Neural progenitor cell (in vitro differentiated cells): Measurements from ENCODE around the gene CCL27. TPM values are rescaled to one million over a fixed set of nuclear protein-coding genes. Genes with fewer than 3 reads are reported as not detected.

Experiments used
- DNase-seq: peaks from one replicate; pipeline ENCODE4 v3.0.0-alpha.2; 2016; ENCODE audit warnings: low spot score
- H2AFZ ChIP-seq: fragments of 200-600 bp; sonication (generic); replicated peaks from 2 replicates; pipeline ENCODE4 v1.6.1; 2016; ENCODE audit warnings: antibody characterized with exemption
- H3F3A ChIP-seq: fragments of 200-600 bp; sonication (generic); 2 replicates; pipeline ENCODE4 v1.6.1; 2016; ENCODE audit warnings: antibody characterized with exemption, low read depth
- H3K27ac ChIP-seq: fragments of 200-600 bp; sonication (generic); 2 replicates; pipeline ENCODE4 v1.5.1; 2016; ENCODE audit warnings: mild to moderate bottlenecking
- H3K27me3 ChIP-seq: fragments of 200-600 bp; sonication (generic); 2 replicates; pipeline ENCODE4 v1.6.1; 2016; ENCODE audit warnings: mild to moderate bottlenecking, moderate library complexity
- H3K36me3 ChIP-seq: fragments of 200-600 bp; sonication (generic); 2 replicates; pipeline ENCODE4 v1.5.1; 2016
- H3K4me1 ChIP-seq: fragments of 200-600 bp; sonication (generic); 2 replicates; pipeline ENCODE4 v1.6.1; 2016; ENCODE audit warnings: mixed run types
- H3K4me2 ChIP-seq: fragments of 200-600 bp; sonication (generic); 2 replicates; pipeline ENCODE4 v1.6.1; 2016
- H3K4me3 ChIP-seq: fragments of 200-600 bp; sonication (generic); 2 replicates; pipeline ENCODE4 v1.5.1; 2016
- H3K79me2 ChIP-seq: fragments of 200-600 bp; sonication (generic); 2 replicates; pipeline ENCODE4 v1.6.1; 2016; ENCODE audit warnings: low read depth
- H3K9ac ChIP-seq: fragments of 200-600 bp; sonication (generic); 2 replicates; pipeline ENCODE4 v1.6.1; 2016
- H3K9me3 ChIP-seq: fragments of 200-600 bp; sonication (generic); 2 replicates; pipeline ENCODE4 v1.5.1; 2016; ENCODE audit warnings: low read depth
- H4K20me1 ChIP-seq: fragments of 200-600 bp; sonication (generic); 2 replicates; pipeline ENCODE4 v1.6.1; 2016; ENCODE audit warnings: low read depth
- H3K27ac Mint-ChIP-seq: 3 replicates; pipeline ENCODE4 v1.8.0; 2021; ENCODE audit warnings: mixed read lengths
- H3K27me3 Mint-ChIP-seq: 2 replicates; pipeline ENCODE4 v1.8.0; 2022; ENCODE audit warnings: low read depth, mild to moderate bottlenecking, inconsistent platforms, moderate library complexity, mixed read lengths; ENCODE audit not compliant: insufficient read depth
- H3K36me3 Mint-ChIP-seq: 3 replicates; pipeline ENCODE4 v1.8.0; 2021; ENCODE audit warnings: mixed read lengths
- H3K4me1 Mint-ChIP-seq: 3 replicates; pipeline ENCODE4 v1.8.0; 2021; ENCODE audit warnings: mixed read lengths
- H3K4me3 Mint-ChIP-seq: 3 replicates; pipeline ENCODE4 v1.8.0; 2021; ENCODE audit warnings: mild to moderate bottlenecking, moderate library complexity, mixed read lengths
- H3K9me3 Mint-ChIP-seq: 3 replicates; pipeline ENCODE4 v1.8.0; 2020; ENCODE audit warnings: mixed read lengths
- EZH2 ChIP-seq: fragments of 200-600 bp; sonication (generic); IDR thresholded peaks from 2 replicates; pipeline ENCODE4 v1.6.1; 2017; ENCODE audit warnings: antibody characterized with exemption, mild to moderate bottlenecking, moderate library complexity
- EZH2phosphoT487 ChIP-seq: fragments of 200-600 bp; sonication (generic); IDR thresholded peaks from 2 replicates; pipeline ENCODE4 v1.6.1; 2017; ENCODE audit warnings: antibody characterized with exemption
- total RNA-seq: library from RNA; depleted of rRNA; stranded (reverse); fragments of >200 nt; gene quantifications from 2 replicates; pipeline ENCODE4 v1.2.3, GENCODE V29; 2015; ENCODE audit warnings: low replicate concordance
- TF ChIP-seq, protein P1 (sequence below): fragments of 200-600 bp; sonication (generic); IDR thresholded peaks from 2 replicates; pipeline ENCODE4 v1.5.1; 2017; ENCODE audit warnings: antibody characterized with exemption, mild to moderate bottlenecking

Gene CCL27
- total RNA-seq, 1 donor from 2014 or later = 0.67 TPM

DNA sequence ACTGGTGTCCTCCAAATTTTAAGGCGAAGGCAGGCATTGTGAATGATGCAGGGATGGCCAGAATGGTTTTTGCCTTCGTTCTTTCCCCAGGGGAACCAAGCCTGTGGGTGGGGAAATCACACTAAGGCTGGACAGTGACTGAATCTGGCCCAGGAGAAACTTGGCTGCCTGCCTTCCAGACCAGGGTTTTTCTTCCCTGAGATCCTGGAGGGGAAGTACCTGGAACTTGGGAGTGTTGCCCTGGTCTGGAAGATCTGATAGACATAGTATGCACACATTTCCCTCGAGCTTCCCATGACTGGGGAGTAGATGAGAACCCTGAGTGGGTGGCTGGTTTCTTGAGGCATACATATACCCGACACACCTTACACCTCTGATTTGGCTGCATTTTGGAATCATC is 11.1 kb downstream of the CCL27 start:
- H3F3A ChIP-seq = peaks cover 32% of the 10 kb centered on the region
- Mint-ChIP-seq H3K27me3 (peaks cover 9% of the 10 kb centered on the region), H3K27ac (peak overlapping the region; percentile 96), H3K4me1 (peaks cover 66% of the 10 kb centered on the region), H3K4me3 (peak overlapping the region; percentile 85), H3K36me3 (peaks cover 13% of the 10 kb centered on the region), H3K9me3 (no peaks in the 10 kb centered on the region)
- no peak overlapping the region for H2AFZ ChIP-seq
- H3K4me3 ChIP-seq = peak overlapping the region; percentile 50
- DNase-seq = no peak
- H3K27me3 ChIP-seq = no peaks in the 10 kb centered on the region
- H3K9me3 ChIP-seq = no peaks in the 10 kb centered on the region
- peaks cover 35% of the 10 kb centered on the region for H3K4me1 ChIP-seq
- peak overlapping the region; percentile 81 for H3K4me2 ChIP-seq
- H3K27ac ChIP-seq = no peak overlapping the region
- peaks cover 8% of the 10 kb centered on the region for H4K20me1 ChIP-seq
- peaks cover 16% of the 10 kb centered on the region for H3K79me2 ChIP-seq
- H3K9ac ChIP-seq = peak overlapping the region; percentile 30
- TF ChIP-seq EZH2phosphoT487 = no peak
- TF ChIP-seq, protein P1, sequence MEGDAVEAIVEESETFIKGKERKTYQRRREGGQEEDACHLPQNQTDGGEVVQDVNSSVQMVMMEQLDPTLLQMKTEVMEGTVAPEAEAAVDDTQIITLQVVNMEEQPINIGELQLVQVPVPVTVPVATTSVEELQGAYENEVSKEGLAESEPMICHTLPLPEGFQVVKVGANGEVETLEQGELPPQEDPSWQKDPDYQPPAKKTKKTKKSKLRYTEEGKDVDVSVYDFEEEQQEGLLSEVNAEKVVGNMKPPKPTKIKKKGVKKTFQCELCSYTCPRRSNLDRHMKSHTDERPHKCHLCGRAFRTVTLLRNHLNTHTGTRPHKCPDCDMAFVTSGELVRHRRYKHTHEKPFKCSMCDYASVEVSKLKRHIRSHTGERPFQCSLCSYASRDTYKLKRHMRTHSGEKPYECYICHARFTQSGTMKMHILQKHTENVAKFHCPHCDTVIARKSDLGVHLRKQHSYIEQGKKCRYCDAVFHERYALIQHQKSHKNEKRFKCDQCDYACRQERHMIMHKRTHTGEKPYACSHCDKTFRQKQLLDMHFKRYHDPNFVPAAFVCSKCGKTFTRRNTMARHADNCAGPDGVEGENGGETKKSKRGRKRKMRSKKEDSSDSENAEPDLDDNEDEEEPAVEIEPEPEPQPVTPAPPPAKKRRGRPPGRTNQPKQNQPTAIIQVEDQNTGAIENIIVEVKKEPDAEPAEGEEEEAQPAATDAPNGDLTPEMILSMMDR = no peak
- TF ChIP-seq EZH2 = no peak
- H3K36me3 ChIP-seq = no peaks in the 10 kb centered on the region

DNA sequence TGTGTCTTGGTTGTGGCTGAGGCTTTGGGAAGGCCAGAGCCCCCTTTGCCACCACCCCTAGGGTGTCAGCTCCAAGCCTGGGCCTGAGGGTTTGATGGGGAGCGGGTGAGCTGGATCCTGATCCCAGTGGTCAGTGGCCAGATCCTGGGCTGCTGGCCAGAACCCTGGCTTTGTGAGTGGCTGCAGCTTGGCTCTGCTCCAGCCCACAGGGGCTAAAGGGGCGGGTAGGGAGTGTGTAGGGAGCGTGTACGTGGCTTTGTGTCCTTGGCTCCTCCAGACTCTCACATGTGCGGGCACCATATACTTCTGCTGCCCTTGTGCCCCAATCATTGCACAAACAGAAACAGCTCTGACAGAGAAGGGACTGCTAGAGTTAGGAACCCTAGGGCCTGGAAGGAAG is 11.6 kb downstream of the CCL27 start:
- H3K9me3 ChIP-seq = no peaks in the 10 kb centered on the region
- Mint-ChIP-seq H3K9me3 (no peaks in the 10 kb centered on the region), H3K27me3 (peaks cover 9% of the 10 kb centered on the region), H3K4me3 (peak overlapping the region; percentile 85), H3K27ac (peak overlapping the region; percentile 96), H3K36me3 (peaks cover 13% of the 10 kb centered on the region), H3K4me1 (peaks cover 71% of the 10 kb centered on the region)
- H3K27ac ChIP-seq = no peak overlapping the region
- TF ChIP-seq EZH2phosphoT487 (no peak), EZH2 (no peak)
- TF ChIP-seq, protein P1 = no peak
- H3K9ac ChIP-seq = no peak overlapping the region
- H3K4me2 ChIP-seq = peak overlapping the region; percentile 81
- H3K27me3 ChIP-seq = no peaks in the 10 kb centered on the region
- no peak overlapping the region for H2AFZ ChIP-seq
- H3K36me3 ChIP-seq = no peaks in the 10 kb centered on the region
- H3K4me3 ChIP-seq = no peak overlapping the region
- peaks cover 35% of the 10 kb centered on the region for H3F3A ChIP-seq
- peaks cover 8% of the 10 kb centered on the region for H4K20me1 ChIP-seq
- peaks cover 16% of the 10 kb centered on the region for H3K79me2 ChIP-seq
- DNase-seq = no peak
- H3K4me1 ChIP-seq = peaks cover 37% of the 10 kb centered on the region

DNA sequence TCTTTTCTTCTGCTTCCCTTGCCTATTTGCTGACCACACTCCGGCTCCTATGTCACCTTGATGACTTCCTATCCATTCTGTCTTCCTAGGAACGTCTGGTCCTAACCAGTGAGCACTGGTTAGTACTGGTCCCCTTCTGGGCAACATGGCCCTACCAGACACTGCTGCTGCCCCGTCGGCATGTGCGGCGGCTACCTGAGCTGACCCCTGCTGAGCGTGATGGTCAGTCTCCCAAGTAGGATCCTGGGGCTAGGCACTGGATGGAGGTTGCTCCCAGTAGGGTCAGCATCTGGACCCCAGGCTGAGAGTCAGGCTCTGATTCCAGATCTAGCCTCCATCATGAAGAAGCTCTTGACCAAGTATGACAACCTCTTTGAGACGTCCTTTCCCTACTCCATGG is 13.8 kb downstream of the CCL27 start:
- Mint-ChIP-seq H3K27me3 (peaks cover 9% of the 10 kb centered on the region), H3K9me3 (no peaks in the 10 kb centered on the region), H3K4me1 (peaks cover 58% of the 10 kb centered on the region), H3K4me3 (peak overlapping the region; percentile 93), H3K27ac (no peak overlapping the region), H3K36me3 (peaks cover 13% of the 10 kb centered on the region)
- TF ChIP-seq EZH2phosphoT487 (no peak), EZH2 (no peak)
- TF ChIP-seq, protein P1 = no peak
- peaks cover 16% of the 10 kb centered on the region for H3K79me2 ChIP-seq
- no peaks in the 10 kb centered on the region for H3K36me3 ChIP-seq
- H3K9ac ChIP-seq = no peak overlapping the region
- H3K27ac ChIP-seq = no peak overlapping the region
- no peak overlapping the region for H3K4me3 ChIP-seq
- H3K27me3 ChIP-seq = no peaks in the 10 kb centered on the region
- H2AFZ ChIP-seq = no peak overlapping the region
- H3K4me2 ChIP-seq = no peak overlapping the region
- H4K20me1 ChIP-seq = peaks cover 8% of the 10 kb centered on the region
- no peaks in the 10 kb centered on the region for H3K9me3 ChIP-seq
- peaks cover 32% of the 10 kb centered on the region for H3K4me1 ChIP-seq
- peaks cover 35% of the 10 kb centered on the region for H3F3A ChIP-seq
- no peak for DNase-seq
